ENCODE results near the gene MYO1D.

MYO1D gene

DNA sequence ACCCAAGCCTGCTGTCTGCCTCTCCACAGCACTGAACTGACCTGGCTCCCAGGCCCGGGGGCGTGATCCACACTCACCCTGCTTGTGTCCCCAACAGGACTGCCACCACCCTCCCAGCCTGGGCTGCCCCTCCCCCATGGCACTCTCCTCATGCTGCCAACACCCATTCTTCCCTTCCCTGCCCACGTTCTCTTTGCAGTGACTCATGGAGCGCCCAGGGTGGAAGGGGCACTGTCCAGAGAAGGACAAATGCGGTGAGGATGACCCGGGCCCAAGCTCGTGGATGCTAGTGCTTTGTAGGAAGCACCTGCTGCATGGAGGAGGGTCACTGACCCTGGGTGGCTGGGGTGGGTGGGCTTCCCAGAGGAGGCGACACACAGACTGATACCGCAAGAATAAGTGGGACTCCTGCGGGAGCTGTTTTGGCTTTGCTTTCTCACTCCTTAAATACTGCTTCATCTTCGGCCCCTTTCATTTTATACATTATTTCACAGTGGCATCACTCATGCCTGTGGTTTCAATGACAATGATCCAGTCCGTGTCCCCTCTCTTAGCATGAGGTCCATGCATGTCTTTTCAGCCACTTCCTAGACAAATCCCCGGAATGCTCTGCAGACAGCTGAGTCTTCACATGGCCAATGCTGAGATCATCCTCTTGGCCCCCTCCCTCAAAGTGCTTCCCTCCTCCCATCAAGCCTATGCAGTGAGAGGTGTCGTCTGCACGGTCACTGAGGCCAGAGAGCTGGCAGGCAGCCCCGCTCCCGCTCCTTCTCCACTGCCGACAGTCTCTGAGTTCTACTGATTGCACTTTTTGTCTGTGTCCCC is 372.5 kb downstream of the MYO1D start:
- H3K27ac Mint-ChIP-seq, result peak overlapping the region; percentile 98
- peaks cover 6% of the 10 kb centered on the region for H3K27me3 Mint-ChIP-seq (ENCODE audit: low read depth)
- peaks cover 42% of the 10 kb centered on the region for H3K4me1 Mint-ChIP-seq (ENCODE audit: low read depth)
- H3K4me3 Mint-ChIP-seq, result peak overlapping the region; percentile 64
- no peaks in the 10 kb centered on the region for H3K36me3 Mint-ChIP-seq (ENCODE audit: low read depth)
- H3K9me3 Mint-ChIP-seq, result no peaks in the 10 kb centered on the region

DNA sequence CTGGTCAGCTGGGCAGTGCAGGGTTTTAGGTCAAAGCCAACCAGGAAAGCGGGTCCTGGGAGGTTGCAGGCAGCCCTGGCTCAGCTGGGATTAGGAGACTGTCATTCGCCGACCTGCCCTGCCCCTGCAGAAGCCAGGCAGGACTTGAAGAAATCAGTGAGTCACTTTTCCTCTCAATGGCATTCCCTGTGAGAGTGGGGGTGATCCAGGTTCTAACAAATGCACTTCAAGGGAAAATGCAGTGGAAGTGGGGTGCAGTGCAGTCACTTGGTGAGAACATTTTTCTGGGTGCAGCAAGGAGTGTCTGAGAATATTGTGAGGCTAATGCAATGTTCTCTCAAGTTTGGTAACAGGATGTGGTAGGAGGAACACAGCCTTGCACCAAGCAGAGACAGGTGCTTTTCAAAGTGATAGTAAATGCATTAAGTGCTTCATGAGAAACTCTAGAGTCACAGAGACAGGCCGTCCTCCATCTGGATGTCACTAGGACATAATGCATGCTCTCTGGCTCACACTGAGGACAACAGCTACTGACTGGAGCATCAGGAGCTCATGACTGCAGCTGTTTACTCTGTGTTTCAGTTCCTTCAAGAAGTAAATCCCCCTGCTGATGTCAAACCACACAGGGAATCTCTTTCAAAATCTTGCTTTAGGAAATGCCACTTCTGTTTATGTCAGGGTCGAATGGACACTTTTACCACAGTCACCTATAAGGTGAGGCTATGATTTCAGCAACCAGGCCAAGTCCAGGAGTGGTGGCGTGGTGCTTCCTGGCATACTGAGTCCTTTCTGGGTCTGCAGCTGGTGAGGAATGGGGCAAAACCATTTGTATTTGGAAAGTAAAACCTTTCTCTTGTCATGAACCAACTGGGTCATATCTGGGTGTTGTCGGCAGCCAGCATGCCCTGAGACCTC is 373.4 kb downstream of the MYO1D start:
- H3K4me1 Mint-ChIP-seq (ENCODE audit: low read depth), result peaks cover 42% of the 10 kb centered on the region
- no peaks in the 10 kb centered on the region for H3K36me3 Mint-ChIP-seq (ENCODE audit: low read depth)
- H3K9me3 Mint-ChIP-seq, result no peaks in the 10 kb centered on the region
- peak overlapping the region; percentile 98 for H3K27ac Mint-ChIP-seq
- H3K4me3 Mint-ChIP-seq, result peak overlapping the region; percentile 64
- peaks cover 4% of the 10 kb centered on the region for H3K27me3 Mint-ChIP-seq (ENCODE audit: low read depth)

DNA sequence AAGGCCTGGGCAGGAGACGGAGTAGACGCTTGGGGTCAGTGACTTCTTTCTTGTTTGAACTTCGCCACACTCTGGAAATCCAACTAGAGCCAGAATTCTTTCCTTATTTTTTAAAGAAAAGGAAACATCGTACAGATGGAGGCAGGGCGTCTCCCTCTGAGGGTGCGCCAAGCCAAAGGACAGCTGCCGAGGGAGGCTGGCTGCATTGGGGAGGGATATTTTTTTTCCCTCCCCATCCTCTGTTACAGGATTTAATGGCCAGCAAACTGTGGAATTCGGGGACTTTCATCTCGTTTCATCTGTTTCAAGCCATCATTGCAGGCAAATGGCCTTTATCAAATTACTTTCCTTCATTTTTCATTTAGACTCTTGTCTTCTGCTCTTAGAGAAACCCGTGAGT is 374.2 kb downstream of the MYO1D start:
- peak overlapping the region; percentile 98 for H3K27ac Mint-ChIP-seq
- peaks cover 4% of the 10 kb centered on the region for H3K27me3 Mint-ChIP-seq (ENCODE audit: low read depth)
- no peaks in the 10 kb centered on the region for H3K9me3 Mint-ChIP-seq
- H3K4me1 Mint-ChIP-seq (ENCODE audit: low read depth), result peaks cover 42% of the 10 kb centered on the region
- no peaks in the 10 kb centered on the region for H3K36me3 Mint-ChIP-seq (ENCODE audit: low read depth)
- no peak overlapping the region for H3K4me3 Mint-ChIP-seq

DNA sequence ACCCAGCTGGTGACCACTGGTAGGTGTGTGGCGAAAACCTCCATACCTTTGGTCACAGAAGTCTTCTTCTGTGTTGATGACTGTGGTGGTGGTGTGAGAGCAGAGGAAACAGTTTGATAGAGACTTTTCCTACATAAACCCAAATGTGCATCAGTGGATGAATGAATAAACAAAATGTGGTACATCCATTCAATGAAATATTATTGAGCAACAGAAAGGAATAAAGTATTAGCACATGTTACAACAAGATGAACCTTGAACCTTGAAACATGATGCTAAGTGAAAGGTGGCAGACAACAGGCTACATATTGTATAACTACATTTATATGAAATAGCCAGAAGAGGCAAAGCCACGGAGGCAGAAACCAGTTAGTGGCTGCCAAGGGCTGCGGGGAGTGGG is 374.9 kb downstream of the MYO1D start:
- H3K36me3 Mint-ChIP-seq (ENCODE audit: low read depth), result no peaks in the 10 kb centered on the region
- peaks cover 4% of the 10 kb centered on the region for H3K27me3 Mint-ChIP-seq (ENCODE audit: low read depth)
- peaks cover 40% of the 10 kb centered on the region for H3K4me1 Mint-ChIP-seq (ENCODE audit: low read depth)
- peak overlapping the region; percentile 62 for H3K27ac Mint-ChIP-seq
- no peak overlapping the region for H3K4me3 Mint-ChIP-seq
- H3K9me3 Mint-ChIP-seq, result no peaks in the 10 kb centered on the region

DNA sequence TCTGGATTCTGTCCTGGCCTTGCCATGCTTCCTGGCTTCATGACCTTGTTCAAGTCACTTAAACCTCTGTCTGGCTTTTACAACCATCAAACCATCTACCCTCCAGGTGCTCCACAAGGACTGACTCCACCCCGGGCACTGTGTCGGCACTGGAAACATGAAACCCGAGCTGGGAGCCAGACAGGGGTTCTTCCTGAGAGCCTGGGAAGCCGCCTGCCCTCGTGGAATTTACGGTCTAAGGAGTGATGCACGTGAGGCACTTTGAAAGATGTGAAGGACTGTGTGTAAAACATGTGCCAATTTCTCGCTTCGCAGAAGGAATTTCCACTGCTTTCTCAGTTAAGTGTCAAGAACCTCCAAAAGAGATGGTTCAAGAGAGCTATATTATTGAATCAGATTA is 378.5 kb downstream of the MYO1D start:
- Mint-ChIP-seq H3K36me3 (ENCODE audit: low read depth) (no peaks in the 10 kb centered on the region), H3K4me3 (no peak overlapping the region), H3K9me3 (no peaks in the 10 kb centered on the region), H3K4me1 (ENCODE audit: low read depth) (peaks cover 18% of the 10 kb centered on the region), H3K27me3 (ENCODE audit: low read depth) (no peaks in the 10 kb centered on the region), H3K27ac (no peak overlapping the region)

DNA sequence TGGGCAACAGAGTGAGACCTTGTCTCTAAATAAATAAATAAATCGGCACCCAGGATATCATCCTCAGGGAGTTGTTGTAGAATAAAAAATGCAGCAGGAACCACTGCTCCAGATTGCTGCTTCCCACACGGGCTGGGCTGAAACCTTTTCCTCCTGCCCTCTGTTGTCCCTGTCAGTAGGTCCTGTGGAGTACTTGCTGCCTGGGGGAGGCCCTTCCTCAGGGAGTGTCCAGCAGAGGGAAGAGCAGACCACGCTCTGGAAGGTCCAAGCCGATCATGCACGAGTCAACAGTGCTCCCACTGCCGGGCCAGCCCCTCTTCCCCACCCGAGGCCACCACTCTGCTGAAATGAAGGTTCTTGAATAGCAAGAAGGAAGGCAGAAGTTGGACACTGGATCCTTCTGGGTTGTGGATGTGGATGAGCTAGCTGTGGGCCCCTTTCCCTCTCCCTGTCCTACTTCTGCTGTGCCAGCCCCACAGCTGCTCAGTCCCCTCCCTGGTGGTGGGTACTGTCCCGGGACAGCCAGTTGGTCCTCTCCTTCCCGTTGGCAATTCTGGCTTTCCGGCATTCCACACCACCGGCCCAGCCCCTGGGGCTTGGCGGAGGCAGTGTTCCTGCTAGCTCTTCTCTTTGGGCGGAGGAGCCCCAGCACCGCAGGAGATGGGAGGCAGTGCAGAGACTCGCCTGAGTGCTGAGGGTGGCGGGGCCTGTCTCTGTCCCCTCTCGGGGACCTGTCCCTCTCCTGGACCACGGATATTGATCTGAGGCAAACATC is 379.3 kb downstream of the MYO1D start:
- no peak overlapping the region for H3K4me3 Mint-ChIP-seq
- no peaks in the 10 kb centered on the region for H3K9me3 Mint-ChIP-seq
- peaks cover under 1% of the 10 kb centered on the region for H3K36me3 Mint-ChIP-seq (ENCODE audit: low read depth)
- H3K27me3 Mint-ChIP-seq (ENCODE audit: low read depth), result peaks cover 3% of the 10 kb centered on the region
- no peak overlapping the region for H3K27ac Mint-ChIP-seq
- H3K4me1 Mint-ChIP-seq (ENCODE audit: low read depth), result peaks cover 16% of the 10 kb centered on the region

DNA sequence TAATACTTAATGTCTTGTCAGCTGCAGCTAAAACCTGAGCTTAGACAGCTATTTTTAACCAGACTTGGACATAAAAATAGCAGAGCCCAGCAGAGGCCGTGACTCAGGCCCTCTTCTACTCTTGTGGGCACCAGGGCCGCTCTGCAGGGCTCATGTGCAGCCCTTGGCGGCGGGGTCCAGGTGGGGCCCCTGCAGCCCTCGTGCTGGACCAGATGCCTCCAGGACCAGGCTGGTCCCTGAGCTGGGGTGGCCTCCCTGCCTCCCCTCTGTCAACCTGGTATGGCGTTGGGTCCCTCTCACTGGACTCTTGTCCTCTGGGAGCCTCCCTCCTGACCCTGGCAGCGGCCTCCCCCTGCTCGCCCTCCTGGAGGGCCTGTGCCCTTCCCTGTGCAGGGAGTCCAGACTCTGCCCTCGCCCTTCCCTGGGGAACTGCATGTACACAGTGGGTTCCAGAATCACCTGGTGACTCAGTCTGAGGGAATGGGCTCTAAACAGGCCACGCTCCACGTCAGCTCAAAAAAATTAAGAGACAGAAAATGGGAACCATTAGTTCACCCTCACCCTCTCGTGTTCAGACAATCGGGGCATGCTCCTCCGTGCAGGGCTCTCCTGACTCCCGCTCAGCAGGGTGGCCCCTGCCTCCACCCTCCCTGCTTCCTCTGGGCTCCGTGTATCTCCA is 380.4 kb downstream of the MYO1D start:
- H3K4me1 Mint-ChIP-seq (ENCODE audit: low read depth), result peaks cover 14% of the 10 kb centered on the region
- peaks cover 1% of the 10 kb centered on the region for H3K36me3 Mint-ChIP-seq (ENCODE audit: low read depth)
- H3K9me3 Mint-ChIP-seq, result no peaks in the 10 kb centered on the region
- H3K27ac Mint-ChIP-seq, result no peak overlapping the region
- H3K27me3 Mint-ChIP-seq (ENCODE audit: low read depth), result peaks cover 3% of the 10 kb centered on the region
- no peak overlapping the region for H3K4me3 Mint-ChIP-seq

DNA sequence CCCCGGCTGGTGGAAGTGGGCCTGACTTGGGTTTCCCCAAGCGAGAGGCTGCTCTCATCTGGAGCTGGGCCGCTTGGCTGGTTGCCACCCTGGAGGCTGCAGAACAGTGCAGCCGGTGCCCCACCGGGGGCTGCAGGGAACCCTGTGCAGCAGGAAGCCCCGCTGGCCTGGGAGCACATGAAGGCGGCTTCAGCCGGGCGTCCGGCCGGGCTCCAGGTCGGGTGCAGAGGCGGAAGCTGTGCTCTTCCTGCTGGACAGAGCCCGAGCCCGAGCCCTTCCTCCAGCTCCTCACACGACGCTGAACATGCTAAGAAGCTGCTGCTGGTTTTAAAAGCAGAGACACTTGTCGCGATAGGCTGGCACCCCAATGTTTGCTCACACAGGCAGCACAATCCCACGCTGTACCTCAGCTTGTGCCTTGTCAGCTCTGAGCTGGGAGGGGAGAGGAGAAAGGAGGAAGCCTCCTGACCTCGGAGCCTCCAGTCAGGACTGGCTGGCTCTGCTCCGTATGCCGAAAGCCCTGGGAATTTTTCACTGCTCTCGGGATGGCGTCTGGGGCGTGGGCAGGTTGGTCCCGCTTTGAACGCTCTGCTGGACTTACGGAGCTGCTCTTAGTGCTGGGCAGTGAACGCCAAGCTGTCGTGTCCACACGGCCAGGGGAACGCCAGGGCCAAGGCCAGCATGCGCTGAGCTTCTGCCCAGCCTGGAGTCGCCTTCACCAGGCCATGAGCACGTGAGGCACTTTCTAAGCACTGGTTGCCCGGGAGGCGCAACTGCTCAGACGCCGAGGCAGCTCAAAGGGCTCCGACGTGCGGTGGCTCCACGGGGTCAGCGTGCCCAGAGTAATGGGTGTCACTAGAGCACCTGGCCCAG is 381.3 kb downstream of the MYO1D start:
- peaks cover 1% of the 10 kb centered on the region for H3K36me3 Mint-ChIP-seq (ENCODE audit: low read depth)
- H3K4me1 Mint-ChIP-seq (ENCODE audit: low read depth), result peaks cover 12% of the 10 kb centered on the region
- no peak overlapping the region for H3K4me3 Mint-ChIP-seq
- no peaks in the 10 kb centered on the region for H3K9me3 Mint-ChIP-seq
- peaks cover 3% of the 10 kb centered on the region for H3K27me3 Mint-ChIP-seq (ENCODE audit: low read depth)
- H3K27ac Mint-ChIP-seq, result no peak overlapping the region

DNA sequence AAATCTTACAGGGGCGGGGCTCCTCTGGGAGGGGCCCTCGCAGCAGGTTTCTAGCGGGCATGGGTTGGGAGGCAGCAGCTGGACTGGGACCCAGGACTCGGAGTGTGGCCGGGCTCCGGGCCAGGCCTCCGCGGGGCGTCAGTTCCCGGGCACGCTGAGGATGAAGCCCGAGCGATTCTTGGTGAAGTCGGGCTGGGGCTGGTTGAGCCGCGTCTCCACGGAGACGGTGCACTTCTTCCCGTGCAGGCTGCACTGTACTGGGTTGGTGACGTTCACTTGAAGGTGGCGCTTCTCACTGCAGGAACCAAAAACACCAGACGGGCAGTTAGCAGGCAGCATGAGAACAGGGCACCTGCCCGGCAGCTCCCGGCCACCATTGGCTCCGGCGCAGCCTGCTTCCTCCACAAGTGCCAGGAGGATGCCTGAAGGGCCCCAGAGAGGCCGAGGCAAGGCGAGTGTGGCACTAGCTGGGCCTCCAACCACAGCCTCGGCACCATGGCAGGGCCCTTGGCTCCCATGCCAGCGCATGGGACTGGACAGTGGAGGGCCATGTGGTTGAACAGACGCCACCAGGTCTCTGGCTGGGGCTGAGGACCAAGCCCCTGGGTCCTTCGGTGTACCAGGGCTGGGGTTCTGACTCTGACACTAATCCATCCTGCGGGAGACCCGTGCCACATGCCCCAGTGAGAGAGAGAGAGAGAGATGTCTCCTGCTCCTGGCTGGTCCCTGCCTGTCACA is 382.1 kb downstream of the MYO1D start:
- Mint-ChIP-seq H3K27ac (no peak overlapping the region), H3K9me3 (no peaks in the 10 kb centered on the region), H3K36me3 (ENCODE audit: low read depth) (peaks cover 2% of the 10 kb centered on the region), H3K4me1 (ENCODE audit: low read depth) (peaks cover 16% of the 10 kb centered on the region), H3K27me3 (ENCODE audit: low read depth) (peaks cover 3% of the 10 kb centered on the region), H3K4me3 (no peak overlapping the region)

DNA sequence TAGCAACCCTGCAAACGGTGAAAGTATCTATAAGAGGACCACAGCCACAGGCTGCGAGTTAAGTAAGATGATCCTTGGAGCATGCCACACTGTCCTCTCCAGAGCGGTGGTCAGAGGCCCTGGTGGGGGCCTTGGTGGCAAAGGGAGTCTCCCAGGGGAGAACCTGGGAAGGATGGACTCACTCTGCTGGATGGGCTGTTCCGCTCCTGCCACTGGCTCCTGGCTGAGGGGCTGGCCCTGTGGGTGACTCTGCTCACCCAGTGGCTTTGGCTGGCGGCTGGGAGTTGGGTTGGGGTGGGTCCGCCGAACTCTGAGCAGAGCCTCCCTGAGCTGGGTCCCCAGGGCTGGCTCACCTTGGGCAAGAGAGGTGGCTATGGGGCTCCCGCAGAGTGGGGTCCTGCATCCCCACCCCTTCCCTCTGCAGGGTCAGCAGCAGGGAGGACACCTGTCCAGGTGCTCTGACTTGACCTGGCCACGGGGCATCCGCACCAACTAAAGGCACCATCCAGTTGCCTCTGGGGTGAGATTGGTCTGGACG is 382.9 kb downstream of the MYO1D start:
- H3K9me3 Mint-ChIP-seq, result no peaks in the 10 kb centered on the region
- peaks cover 3% of the 10 kb centered on the region for H3K27me3 Mint-ChIP-seq (ENCODE audit: low read depth)
- peaks cover 21% of the 10 kb centered on the region for H3K4me1 Mint-ChIP-seq (ENCODE audit: low read depth)
- H3K36me3 Mint-ChIP-seq (ENCODE audit: low read depth), result peaks cover 4% of the 10 kb centered on the region
- H3K4me3 Mint-ChIP-seq, result no peak overlapping the region
- no peak overlapping the region for H3K27ac Mint-ChIP-seq

DNA sequence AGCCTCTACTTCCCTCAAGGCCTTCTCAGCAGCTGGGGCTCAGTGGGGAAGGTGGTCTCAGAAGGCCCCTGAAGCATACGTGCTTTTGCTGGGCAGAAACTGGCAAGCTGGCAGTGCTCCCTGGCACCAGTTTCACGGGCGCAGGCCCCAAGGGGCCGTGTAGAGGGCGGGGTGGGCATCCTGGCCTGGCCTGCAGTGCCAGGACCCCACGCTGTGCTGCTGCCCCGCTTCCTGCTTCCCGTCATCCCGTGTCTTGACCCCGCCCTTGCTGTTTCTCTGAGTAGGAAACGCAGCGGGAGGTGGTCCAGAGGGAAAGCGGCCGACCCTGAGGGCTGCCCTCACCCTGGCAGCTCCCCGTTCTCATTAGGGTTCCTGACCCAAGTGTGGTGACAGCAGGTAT is 383.4 kb downstream of the MYO1D start:
- Mint-ChIP-seq H3K36me3 (ENCODE audit: low read depth) (peaks cover 4% of the 10 kb centered on the region), H3K9me3 (no peaks in the 10 kb centered on the region), H3K4me3 (no peak overlapping the region), H3K27me3 (ENCODE audit: low read depth) (peaks cover 3% of the 10 kb centered on the region), H3K27ac (no peak overlapping the region), H3K4me1 (ENCODE audit: low read depth) (peaks cover 25% of the 10 kb centered on the region)

DNA sequence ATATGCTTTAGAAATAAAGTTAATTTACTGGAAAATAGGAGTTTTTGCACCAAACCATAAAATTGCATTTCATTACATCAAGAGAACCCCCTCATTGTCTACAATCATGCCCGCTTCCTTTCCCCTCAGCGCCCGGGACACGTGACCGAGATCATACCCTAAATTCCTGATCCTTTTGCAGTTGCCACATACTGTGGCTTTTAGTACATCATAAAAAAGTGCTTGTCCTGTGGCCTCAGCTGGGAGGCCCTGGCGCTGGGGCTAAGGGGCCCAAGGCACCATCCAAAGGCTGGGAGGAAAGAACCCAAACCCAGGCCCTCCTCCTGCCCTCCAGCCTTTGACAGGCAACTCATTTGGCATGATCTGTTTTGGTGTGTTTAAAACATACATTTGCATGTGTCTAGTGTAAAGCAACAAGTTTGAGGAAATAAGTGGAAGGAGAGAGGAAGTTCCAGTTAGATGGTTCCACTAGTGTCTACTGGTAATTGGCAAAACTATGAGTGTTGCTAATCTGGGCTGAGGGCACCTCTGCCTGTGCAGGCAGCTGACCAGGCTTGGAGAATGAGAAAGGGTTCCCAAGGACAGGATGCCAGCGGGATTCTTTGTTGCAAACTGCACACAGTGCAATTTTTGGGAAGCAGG is 384.2 kb downstream of the MYO1D start:
- H3K9me3 Mint-ChIP-seq, result no peaks in the 10 kb centered on the region
- H3K27ac Mint-ChIP-seq, result peak overlapping the region; percentile 43
- peaks cover 7% of the 10 kb centered on the region for H3K36me3 Mint-ChIP-seq (ENCODE audit: low read depth)
- H3K4me3 Mint-ChIP-seq, result no peak overlapping the region
- H3K4me1 Mint-ChIP-seq (ENCODE audit: low read depth), result peaks cover 32% of the 10 kb centered on the region
- H3K27me3 Mint-ChIP-seq (ENCODE audit: low read depth), result peaks cover 3% of the 10 kb centered on the region

Data from T-helper 1 cell treated with Interleukin-12 subunit alpha and Interleukin-12 subunit beta and Interleukin-4 antibody, amounts not matched to agents 30 μg/mL and 1 μg/mL, for 36 hours (primary cell).